Activated CD8-positive, alpha-beta memory T cell treated with anti-CD3 and anti-CD28 coated beads, Interleukin-2, amount 50 U/mL, for 1 hour (primary cell): ENCODE measurements around the gene GHDC.

Source experiments
- DNase-seq: peaks from one replicate; pipeline ENCODE4 v3.0.0-alpha.2; 2020; ENCODE audit errors: extremely low read depth

The GHDC gene

DNA sequence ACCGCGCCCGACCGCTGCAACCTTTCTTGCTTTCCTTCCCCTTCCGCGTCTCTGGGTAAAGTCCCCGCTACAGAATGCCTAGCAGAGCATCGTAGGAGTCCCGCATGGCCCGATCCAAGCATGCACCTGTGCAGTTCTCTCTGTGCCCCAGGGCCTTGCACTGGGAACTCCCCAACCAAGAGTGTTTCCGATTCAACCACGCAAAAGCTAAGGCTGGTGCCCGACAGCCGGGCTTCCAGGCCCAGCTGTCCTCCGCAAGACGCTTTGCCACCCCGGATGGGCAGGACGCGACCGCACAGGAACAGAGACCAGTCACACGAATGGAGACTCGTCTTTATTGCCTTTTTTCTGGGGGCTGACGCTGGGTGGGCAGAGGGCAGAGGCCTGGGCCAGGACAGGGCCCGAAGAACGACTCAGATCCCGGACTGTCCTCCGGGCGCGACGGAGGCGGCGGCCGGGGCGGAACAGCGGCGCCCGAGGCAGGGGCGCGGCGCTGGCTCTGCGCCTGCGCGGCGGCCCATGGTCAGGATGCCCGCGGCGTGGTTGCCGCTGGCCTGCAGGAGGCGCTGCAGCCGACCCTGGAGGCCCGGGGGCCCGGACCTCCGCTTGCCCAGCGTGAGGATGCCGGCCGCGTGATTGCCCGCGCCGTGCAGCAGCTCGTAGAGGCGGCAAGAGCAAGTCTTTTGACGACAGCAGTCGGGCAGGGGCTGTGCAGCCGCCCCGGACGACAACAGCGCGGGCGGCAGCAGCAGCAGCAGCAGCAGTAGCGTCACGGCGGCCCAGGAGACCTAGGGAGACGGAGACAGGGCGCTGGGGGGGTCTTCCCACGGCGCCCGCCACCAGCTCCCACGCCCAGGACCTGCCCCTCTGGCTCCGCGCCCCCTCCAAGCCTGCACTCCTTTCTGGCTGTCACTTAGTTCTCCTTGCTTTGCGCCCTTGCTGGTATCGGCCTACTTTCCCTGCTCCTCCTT is 10.3 kb downstream of the GHDC start:
- peak; percentile 24 for DNase-seq

DNA sequence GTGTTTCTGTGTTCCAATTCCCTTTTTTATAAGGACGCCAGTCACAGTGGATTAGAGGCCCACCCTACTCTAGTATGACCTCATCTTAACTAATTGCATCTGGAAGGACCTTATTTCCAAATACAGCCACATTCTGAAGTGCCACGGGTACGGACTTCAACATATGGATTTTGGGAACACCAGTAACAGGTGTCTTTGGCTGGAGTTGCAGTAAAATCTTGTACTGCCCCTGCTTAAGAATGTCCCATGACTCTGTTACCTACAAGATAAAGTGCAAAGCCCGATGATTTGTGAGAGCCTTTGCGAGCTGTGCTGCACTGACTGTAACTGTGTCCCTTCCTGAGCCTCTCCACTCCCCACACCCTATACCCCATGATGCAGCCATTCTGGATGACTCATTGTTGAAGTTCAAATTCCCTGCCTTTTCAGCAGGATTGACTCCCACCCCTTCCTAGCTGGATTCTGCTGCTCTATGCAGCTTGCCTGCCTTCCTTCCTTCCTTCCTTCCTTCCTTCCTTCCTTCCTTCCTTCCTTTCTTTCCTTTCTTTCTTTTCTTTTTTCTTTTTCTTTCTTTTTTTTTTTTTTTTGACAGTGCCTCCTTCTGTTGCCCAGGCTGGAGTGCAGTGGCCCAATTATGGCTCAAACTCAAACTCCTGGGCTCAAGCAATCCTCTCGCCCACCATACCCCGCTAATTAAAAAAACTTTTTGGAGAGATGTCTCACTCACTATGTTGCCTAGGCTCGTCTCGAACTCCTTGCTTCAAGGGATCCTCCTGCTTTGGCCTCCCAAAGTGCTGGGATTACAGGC is 11.2 kb downstream of the GHDC start:
- no peak for DNase-seq

DNA sequence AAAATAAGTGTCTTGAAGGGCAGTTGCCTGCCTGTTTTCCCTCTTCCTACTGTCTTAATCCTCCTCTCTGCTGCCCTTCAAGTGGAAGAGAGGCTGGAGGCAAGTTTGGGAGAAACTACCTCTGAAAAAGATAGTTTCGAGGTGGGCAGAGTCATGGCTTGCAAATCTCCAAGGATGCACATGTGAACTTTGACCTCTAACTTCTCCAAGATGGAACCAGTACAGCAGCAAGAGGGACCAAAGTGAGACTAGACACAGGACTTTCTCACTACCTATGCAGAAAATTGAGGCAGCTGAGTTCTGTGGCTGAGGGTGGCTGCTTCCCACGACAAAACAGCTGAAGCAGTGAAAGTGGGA is 12.5 kb downstream of the GHDC start:
- DNase-seq: no peak

DNA sequence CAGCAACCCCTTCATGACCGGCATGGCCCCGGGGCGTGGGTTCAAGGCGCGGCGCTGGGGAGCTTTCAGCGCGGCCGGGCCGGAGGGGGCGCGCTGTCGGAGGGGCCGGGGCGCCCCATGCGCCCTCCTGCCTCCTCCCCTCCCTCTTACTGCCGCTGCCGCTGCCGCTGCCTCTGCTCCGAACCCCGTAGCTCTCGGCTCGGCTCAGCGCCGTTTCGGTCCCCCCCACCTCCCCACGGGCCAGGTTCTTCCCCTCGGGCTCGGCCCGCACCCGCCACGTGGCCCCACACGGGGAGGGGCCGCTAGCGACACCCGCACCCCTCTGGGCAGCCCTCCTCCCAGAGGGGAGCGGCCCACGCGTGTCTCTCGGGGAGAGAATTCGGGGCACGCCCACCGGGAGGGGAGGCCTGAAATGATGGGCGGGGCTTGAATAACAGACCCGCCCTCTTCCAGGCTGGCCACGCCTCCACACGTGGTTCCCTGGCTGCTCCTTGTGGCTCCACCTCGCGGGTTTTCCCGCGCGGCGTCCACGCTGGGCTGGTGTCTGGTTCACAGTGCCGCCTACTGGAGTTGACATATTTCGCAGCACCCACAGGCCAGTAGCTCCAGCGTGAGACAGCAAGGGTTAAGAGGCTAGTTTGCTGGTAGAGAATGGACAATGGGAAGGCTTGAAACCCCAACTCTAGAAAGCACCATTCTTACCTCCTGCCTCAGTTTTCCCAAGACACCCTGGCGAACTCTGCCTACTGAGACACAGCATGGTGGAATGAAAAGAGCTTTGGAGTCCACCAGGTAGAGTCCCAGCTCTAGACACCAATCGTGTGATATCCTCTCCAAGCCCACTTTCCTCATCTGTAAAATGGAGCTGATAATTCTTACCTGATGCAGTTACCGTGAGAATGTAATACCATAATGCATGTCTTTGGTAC is 13.1 kb downstream of the GHDC start, which contains the start of gene KCNH4:
KCNH4 (minus strand) TSS at position 221 of the 929 bp plus-strand sequence; CDS start at position 24, 197 bp downstream.
- peak; percentile 33 for DNase-seq

DNA sequence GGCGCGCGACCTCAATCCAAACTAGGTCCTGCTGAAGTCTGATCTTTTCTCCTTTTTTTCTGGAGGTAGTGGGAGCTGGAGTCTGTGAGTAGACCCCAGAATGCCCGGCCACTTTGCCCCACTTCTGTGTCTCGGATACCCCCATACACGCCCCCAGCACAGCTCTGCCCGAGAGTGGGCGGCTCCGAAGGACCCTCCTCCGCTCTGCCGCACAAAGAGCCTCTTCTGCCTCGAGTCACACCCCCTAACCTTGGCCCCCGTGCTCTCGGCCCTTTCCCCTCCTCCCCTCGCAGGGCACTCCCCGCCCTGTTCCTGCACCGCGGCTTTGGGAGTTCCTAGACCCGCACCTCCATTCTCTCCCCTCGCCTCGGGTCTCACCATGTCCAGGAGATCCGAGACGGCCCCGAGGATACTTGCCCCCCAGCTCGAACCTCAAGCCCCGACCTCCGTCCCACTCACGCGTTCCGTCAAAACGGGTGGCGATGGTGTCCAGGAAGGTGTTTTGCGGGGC is 13.8 kb downstream of the GHDC start:
- DNase-seq: no peak

DNA sequence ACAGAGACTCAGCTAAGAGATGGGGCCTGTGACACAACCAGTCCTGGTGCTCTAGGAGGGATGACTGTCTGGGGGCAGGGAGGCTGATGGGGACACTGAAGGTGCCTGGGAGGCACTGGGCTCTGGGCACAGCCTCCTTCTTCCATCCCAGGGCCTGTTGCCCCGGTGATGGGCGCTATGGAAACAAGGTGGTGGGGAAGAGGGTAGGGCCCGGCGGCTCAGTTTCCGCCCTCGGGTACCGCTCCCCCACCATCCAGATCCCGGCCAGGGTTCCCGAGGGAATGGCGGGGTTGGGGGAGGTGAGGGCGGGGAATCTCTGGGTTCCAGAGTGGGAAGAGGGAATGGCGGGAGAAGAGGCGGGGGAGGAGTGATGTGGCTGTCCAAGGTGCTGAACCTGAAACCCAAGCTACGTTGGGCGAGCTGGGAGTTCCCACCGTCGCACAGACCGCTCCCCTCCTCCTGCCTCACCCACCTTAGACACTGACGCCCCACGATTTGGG is 14.3 kb downstream of the GHDC start:
- DNase-seq: no peak

DNA sequence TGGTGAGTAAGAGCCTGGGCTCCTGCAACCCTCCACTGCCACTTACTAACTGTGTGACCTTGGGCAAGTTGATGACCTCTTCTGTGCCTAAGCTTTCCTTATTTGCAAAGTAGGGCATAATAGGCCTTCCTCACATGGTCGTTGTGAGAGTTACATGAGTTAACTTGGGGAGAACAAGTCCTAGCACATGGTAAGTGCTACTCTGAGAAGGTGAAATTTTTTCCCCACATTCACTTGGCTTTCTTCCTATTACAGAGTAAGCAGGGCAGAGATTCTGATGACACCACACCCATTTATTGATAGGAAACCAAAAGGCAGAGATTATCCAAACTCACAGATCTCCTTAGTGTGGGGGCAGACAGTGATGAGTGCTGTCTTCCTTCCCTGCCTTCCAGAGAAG is 15.0 kb downstream of the GHDC start:
- DNase-seq: no peak

DNA sequence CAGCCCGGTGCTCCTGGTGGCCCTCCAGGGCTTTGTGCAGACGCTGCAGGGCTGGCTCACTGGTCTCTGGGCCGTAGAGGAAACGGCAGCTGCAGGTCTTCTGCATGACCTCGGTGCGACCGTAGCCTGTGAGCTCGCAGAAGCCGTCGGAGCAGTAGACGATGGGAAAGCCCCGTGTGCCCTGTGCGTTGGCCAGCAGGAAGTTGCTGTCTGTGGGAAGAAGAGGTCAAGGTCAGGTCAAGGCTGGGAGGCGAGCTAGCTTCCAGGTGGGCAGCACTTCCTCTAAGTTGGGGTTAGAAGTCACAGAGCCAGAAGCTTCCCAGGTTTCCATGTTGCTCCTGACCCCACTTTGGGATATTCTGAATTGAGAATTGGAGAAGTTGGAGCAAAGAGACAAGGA is 15.5 kb downstream of the GHDC start:
- no peak for DNase-seq

DNA sequence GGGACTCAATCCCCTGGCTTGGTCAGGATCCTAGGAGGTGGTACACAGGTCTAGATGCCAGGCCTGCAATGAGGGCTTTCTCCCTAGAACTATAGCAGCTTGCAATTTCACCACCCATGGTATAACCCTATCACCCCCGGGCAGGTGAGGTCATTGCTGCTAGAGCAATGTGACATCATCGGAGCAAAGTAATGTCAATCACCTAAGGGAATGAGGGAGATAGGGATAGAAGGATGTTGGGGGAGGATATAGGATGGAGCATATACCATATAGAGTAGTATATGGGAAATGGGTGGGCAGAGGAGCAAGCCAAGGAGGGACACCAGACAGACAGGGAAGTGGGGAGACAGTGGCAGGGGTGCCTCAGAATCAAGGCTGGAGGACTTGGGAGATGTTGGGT is 16.6 kb downstream of the GHDC start:
- DNase-seq: no peak

DNA sequence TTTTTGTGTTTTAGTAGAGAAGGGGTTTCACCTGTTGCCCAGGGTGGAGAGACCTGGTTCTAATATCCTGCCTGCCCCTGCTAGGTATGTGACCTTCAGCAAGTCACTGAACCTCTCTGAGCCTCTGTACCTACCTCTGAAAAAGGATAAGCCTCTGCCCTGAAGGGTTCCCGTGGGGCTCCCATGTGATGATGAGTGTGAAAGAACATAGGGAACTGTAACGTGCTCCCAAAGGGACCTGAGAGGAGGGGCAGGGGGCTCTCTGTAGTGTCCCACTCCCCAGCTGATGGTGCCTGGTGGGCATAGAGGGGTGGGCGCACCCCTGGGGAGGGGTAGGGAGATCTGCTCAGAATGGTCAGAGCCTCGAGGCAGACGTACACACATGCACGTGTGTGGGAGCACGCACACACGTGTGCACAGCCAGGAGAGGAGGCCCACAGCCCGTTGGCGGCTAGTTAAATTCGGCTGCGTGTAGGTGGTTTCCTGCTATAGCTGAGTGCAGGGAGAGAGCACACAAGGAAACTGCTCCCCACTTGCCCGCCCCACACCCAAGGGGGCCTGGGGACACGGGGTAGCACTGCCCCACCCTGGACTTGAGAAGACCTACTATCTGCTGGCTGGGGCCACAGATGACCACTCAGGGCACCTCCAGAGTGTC is 20.0 kb downstream of the GHDC start:
- no peak for DNase-seq

DNA sequence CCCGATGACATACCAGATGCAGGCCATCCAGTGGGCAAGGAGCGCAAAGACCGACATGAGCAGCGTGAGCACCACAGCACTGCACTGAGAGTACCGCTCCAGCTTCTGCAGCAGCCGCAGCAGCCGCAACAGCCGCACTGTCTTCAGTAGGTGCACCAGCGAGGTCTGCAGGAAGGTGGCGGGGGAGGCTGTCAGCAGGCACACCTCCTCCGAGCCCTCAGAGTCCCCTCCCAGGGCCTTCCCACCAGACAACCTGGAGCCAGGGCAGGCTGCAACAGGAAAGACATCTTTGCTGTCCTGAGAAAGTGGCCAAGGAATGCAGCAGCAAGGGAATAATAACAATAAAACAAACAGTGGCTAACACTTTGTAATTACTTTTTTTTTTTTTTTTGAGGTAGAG is 22.5 kb downstream of the GHDC start:
- no peak for DNase-seq

DNA sequence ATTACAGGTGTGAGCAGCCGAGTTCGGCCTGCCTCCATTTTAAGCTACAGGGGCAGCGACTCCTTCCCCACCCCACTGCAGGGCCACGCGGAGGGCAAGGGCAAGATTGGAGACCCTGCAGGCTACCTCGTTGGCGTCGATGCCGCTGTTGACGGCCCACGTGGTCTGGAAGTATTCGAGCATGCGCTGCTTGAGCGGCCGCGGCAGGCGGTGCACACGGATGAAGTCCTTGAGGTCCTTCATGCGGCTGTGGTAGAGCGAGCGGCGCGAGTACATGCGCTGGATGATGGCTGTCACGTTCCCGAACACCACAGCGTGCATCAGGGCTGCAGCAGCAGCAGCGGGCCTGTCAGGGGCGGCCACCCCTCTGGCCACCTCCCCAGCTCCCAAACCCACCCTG is 24.9 kb downstream of the GHDC start:
- no peak for DNase-seq

DNA sequence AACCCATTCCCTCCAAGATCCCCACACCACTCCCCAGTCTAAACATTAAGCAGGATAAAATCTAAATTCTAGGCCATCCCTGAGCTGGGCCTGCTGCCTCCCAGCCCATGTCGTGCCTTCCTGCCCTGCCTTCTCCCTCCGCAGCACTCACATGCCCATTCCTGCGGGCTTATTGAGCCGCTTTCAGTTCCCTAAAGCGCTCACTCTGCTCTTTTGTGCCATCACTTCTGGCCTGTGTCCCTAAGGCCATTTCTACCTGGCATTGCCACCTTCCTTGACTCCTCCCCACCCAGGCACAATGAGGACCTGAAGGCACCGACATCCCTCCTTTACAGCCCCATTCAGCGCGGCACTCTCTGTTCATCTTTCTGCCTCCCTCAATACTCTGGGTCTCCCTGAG is 26.5 kb downstream of the GHDC start:
- no peak for DNase-seq

DNA sequence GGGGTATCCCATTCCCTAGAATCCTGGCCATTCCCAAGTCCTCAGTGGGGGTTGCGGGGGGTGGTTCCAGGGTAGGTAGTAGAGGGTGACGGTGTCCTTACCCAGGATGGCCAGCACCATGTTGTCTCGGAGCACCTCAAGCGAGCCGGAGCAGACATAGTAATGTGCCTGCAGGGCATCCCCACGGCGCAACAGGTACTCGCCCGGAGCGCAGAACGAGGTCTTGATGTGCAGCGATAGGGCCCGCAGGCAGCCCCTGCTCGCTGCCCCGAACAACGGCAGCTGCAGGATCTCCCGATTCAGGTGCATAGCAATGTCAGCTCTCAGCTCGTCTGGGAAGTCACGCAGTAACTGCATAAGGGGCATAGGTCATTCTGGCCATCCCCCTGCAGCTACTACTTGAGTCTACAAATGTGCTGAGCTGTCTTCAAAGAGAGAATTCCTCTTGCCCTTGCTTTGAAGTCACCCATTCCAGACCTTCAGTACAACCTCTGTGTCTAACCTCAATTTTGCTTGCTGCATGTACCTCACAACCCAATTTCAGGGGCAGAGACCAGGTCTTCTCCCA is 28.0 kb downstream of the GHDC start:
- DNase-seq: no peak

DNA sequence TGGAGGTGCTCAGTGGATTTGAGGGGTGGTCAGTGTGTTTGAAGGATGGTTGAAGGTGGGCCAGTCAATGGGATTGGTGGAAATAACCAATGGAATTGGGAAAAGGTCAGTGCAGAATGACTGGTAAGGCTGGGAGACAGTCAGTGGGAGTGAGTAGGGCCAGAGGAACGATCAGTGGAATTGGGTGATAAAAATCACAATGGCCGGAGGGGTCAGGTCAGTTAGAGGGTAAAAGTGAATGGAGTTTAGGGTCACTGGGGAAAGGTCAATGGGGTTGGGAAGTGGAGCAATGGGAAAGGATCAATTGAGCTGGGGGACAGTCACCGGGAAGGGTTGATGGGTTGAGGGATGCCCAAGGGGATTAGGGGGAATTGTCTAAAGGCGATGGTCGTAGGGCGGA is 28.5 kb downstream of the GHDC start:
- DNase-seq: no peak

DNA sequence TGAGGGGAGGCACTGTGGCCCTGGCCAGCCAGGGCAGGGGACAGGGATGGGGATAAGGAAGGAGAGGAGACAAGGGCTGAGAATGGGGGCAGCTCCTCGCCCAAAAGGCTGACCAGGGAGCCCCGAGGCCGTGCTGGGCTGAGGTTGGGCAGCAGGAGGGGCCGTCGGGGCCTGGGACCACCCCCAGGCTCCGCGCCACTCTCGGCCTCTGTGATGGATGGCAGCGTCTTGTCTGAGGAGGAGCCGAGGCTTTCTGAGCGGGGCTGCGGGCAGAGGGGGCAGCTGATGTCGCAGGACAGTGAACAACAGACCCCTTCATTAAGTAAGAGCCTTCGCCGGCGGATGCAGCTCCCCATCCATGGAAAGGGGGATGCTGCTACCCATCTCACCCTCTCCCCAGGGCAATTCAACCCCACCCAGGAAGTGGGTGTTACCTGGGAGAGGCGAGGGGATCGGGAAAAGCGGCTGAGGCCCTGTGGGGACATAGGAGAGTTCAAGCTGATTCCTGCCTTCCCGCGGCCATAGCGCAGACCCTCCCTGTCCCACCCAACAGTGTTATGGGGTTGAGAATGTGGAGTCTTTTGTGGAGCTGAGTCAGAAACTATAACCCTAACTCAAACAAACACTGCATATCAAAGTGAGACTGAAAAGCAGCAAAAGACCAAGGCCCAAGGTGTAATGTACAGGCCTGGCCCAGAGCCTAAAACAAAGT is 30.4 kb downstream of the GHDC start:
- no peak for DNase-seq

DNA sequence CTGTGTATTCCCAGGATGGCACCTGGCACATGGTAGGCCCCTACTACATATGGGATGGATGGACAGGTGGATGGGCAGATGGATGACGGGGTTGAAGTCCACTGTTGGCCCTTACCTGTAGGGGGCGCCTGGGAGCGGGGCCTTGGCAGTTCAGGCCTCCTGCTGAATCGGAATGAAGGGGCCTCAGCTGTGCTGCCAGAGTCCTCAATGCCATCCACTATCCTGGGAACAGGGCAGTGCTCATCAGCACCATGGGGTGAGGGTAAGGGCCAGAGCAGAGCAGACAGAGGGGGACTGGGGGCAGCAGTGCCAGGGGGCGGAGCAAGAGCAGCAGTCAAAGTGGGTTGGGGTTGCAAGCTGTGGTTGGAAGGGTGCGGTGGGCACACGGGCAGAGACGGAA is 31.2 kb downstream of the GHDC start:
- DNase-seq: no peak

DNA sequence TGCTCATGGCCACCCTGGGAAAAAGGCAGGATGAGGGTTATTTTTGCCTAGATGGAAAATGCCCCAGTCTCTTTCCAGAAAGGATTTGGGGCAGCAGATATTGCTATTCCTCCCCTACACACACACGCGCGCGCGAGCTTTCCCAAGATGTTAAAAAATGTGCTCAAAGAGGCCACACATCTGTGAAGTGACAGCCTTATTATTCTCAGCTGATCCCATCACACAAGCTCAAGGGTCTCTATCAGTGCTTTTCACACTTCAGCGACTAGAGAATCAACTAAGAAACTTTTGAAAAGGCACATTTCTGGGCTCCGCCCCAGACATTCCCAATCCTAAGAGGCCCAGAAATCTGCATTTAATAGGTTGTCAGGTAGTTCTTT is 33.8 kb downstream of the GHDC start:
- DNase-seq: no peak

DNA sequence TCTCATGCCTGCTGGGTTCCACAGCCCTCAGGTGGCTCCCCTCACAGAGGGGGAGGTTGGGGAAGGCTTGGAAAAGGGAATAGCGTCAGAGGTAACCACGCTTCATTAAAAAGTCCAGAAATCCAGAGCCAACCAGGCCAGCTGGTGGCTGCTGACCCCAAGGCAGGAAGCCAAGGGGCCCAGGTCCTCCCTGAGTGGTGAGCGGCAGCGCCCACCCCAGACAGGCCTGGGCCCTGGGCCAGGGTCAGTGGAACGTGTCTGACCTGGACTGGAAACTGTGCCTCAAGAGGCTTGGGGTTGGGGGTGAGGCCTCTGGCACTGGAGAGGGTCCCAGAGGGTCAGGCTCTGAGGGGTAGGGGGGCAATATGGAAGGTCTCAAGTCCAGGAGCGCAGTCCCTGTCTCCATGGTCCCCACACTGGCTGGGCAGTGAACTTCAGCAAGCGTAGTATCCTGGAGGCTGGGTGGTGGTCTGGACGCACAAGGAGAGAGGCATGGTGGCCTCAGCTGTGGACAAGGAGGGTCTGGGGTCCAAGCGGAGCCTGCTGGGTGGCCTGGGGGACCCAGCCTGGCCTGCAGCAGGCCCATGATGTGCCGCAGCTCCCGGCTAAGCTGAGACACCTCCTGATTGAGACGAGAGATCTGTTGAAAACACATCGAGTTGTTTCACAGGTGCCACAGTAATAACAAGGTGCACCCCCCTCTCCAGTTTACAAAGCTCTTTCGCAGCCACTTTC is 34.3 kb downstream of the GHDC start:
- DNase-seq: no peak
